ENCODE data around the gene ISLR. TPM values are rescaled to one million over a fixed set of nuclear protein-coding genes. Genes with fewer than 3 reads are reported as not detected.
A peak's percentile ranks its signal among the peaks of the same experiment; 100 is the strongest.

Gene ISLR
- not detected in 2 replicates for total RNA-seq (2014; rRNA removed; shearing (Covaris generic))

GRCh38 chr15:74173380-74174218, at the start of gene ISLR:
TSS of gene ISLR (plus strand) at chr15:74173710. CDS start at chr15:74174859, 1,149 bp downstream.
- Histone ChIP-seq H3K27me3 (replicated peaks) (no peaks in the 10 kb centered on the region), H3K27ac (no peak within 1 kb of the TSS), H3K4me3 (no peak within 1 kb of the TSS), H3K4me1 (replicated peaks) (peaks cover 15% of the 10 kb centered on the region), H3K36me3 (no peaks in the 10 kb centered on the region), H3K9me3 (replicated peaks) (no peaks in the 10 kb centered on the region)
- DNase-seq (ENCODE audit: low read depth in 1 of 2, low spot score in 2 of 2): peak in 1 of 2 experiments; percentile 41

GRCh38 chr15:74124196-74124595, 49.3 kb upstream of the ISLR start:
- DNase-seq (ENCODE audit: low read depth in 1 of 2, low spot score in 2 of 2): no peak
- H3K27me3 ChIP-seq (replicated peaks): peaks cover 62% of the 10 kb centered on the region
- H3K36me3 ChIP-seq: no peaks in the 10 kb centered on the region
- H3K27ac ChIP-seq: no peak overlapping the region
- no peak overlapping the region for H3K4me3 ChIP-seq
- no peaks in the 10 kb centered on the region for H3K9me3 ChIP-seq (replicated peaks)
- peaks cover 8% of the 10 kb centered on the region for H3K4me1 ChIP-seq (replicated peaks)

GRCh38 chr15:74124759-74125158, 48.8 kb upstream of the ISLR start:
- H3K4me3 ChIP-seq: no peak overlapping the region
- no peaks in the 10 kb centered on the region for H3K9me3 ChIP-seq (replicated peaks)
- H3K27ac ChIP-seq: no peak overlapping the region
- peaks cover 8% of the 10 kb centered on the region for H3K4me1 ChIP-seq (replicated peaks)
- H3K36me3 ChIP-seq: no peaks in the 10 kb centered on the region
- peaks cover 68% of the 10 kb centered on the region for H3K27me3 ChIP-seq (replicated peaks)
- DNase-seq (ENCODE audit: low read depth in 1 of 2, low spot score in 2 of 2): no peak

- Histone ChIP-seq H3K27ac (no peak overlapping the region), H3K27me3 (replicated peaks) (peaks cover 87% of the 10 kb centered on the region), H3K4me3 (no peak overlapping the region), H3K4me1 (replicated peaks) (peaks cover 8% of the 10 kb centered on the region), H3K9me3 (replicated peaks) (no peaks in the 10 kb centered on the region), H3K36me3 (no peaks in the 10 kb centered on the region)
- peak; percentile 83 to 89 for DNase-seq (ENCODE audit: low read depth in 1 of 2, low spot score in 2 of 2)
These were observed 46.1 kb upstream of the ISLR start for GRCh38 chr15:74127255-74127953.

- peaks cover 5% of the 10 kb centered on the region for H3K9me3 ChIP-seq (replicated peaks)
- peaks cover 89% of the 10 kb centered on the region for H3K27me3 ChIP-seq (replicated peaks)
- H3K36me3 ChIP-seq: no peaks in the 10 kb centered on the region
- H3K4me3 ChIP-seq: no peak overlapping the region
- no peak overlapping the region for H3K27ac ChIP-seq
- DNase-seq (ENCODE audit: low read depth in 1 of 2, low spot score in 2 of 2): peak in 1 of 2 experiments; percentile 43
- peaks cover 8% of the 10 kb centered on the region for H3K4me1 ChIP-seq (replicated peaks)
These were observed 45.3 kb upstream of the ISLR start for GRCh38 chr15:74127954-74128784.

- peaks cover 89% of the 10 kb centered on the region for H3K27me3 ChIP-seq (replicated peaks)
- no peak overlapping the region for H3K27ac ChIP-seq
- DNase-seq (ENCODE audit: low read depth in 1 of 2, low spot score in 2 of 2): no peak
- H3K9me3 ChIP-seq (replicated peaks): peaks cover 12% of the 10 kb centered on the region
- H3K4me3 ChIP-seq: no peak overlapping the region
- H3K4me1 ChIP-seq (replicated peaks): peaks cover 8% of the 10 kb centered on the region
- no peaks in the 10 kb centered on the region for H3K36me3 ChIP-seq
These were observed 44.5 kb upstream of the ISLR start for GRCh38 chr15:74128785-74129585.

GRCh38 chr15:74129586-74130154, 43.8 kb upstream of the ISLR start:
- Histone ChIP-seq H3K27me3 (replicated peaks) (peaks cover 89% of the 10 kb centered on the region), H3K27ac (no peak overlapping the region), H3K9me3 (replicated peaks) (peaks cover 19% of the 10 kb centered on the region), H3K4me1 (replicated peaks) (peaks cover 11% of the 10 kb centered on the region), H3K4me3 (no peak overlapping the region), H3K36me3 (0 out of 2 replicates have a peak, but pooled peaks cover 3% of the 10 kb centered on the region)
- no peak for DNase-seq (ENCODE audit: low read depth in 1 of 2, low spot score in 2 of 2)

GRCh38 chr15:74130155-74130848, 43.2 kb upstream of the ISLR start, which contains the start of gene ISLR2:
TSS of gene ISLR2 (plus strand) at chr15:74130586. CDS start at chr15:74132755, 2,169 bp downstream.
- H3K4me3 ChIP-seq: no peak within 1 kb of the TSS
- no peak for DNase-seq (ENCODE audit: low read depth in 1 of 2, low spot score in 2 of 2)
- no peak within 1 kb of the TSS for H3K27ac ChIP-seq
- peaks cover 87% of the 10 kb centered on the region for H3K27me3 ChIP-seq (replicated peaks)
- peaks cover 19% of the 10 kb centered on the region for H3K9me3 ChIP-seq (replicated peaks)
- H3K4me1 ChIP-seq (replicated peaks): peaks cover 11% of the 10 kb centered on the region
- H3K36me3 ChIP-seq: 0 out of 2 replicates have a peak, but pooled peaks cover 3% of the 10 kb centered on the region

GRCh38 chr15:74130849-74131627, 42.5 kb upstream of the ISLR start:
- Histone ChIP-seq H3K36me3 (0 out of 2 replicates have a peak, but pooled peaks cover 3% of the 10 kb centered on the region), H3K27me3 (replicated peaks) (peaks cover 79% of the 10 kb centered on the region), H3K4me3 (no peak overlapping the region), H3K27ac (no peak overlapping the region), H3K9me3 (replicated peaks) (peaks cover 19% of the 10 kb centered on the region), H3K4me1 (replicated peaks) (peaks cover 17% of the 10 kb centered on the region)
- no peak for DNase-seq (ENCODE audit: low read depth in 1 of 2, low spot score in 2 of 2)

GRCh38 chr15:74131628-74132413, 41.7 kb upstream of the ISLR start:
- Histone ChIP-seq H3K4me3 (no peak overlapping the region), H3K27ac (no peak overlapping the region), H3K27me3 (replicated peaks) (peaks cover 79% of the 10 kb centered on the region), H3K9me3 (replicated peaks) (peaks cover 19% of the 10 kb centered on the region), H3K4me1 (replicated peaks) (peaks cover 20% of the 10 kb centered on the region), H3K36me3 (0 out of 2 replicates have a peak, but pooled peaks cover 3% of the 10 kb centered on the region)
- no peak for DNase-seq (ENCODE audit: low read depth in 1 of 2, low spot score in 2 of 2)
